SK-N-SH (cell line): ENCODE data around the gene SPINT2. TPM values are rescaled to one million over a fixed set of nuclear protein-coding genes. Genes with fewer than 3 reads are reported as not detected.

Experiments
- CTCF ChIA-PET: fragments of 300-600, 350-600 bp; formaldehyde crosslinking; extraction: SDS; loops from one replicate; lab custom pipeline; 2021; lab: Yijun Ruan, JAX
- POLR2A ChIA-PET: fragments of 350-600 bp; sonication (Branson Sonifier 250); formaldehyde crosslinking; extraction: SDS; loops from one replicate; lab custom pipeline; 2020; ENCODE audit warnings: antibody characterized with exemption, inconsistent platforms; lab: Yijun Ruan, JAX
- DNase-seq: peaks from one replicate; pipeline ENCODE4 v3.0.0; 2012
- H2AFZ ChIP-seq: fragments of 200-600 bp; sonication (generic); 2 replicates; pipeline ENCODE4 v1.8.1; 2016; ENCODE audit warnings: antibody characterized with exemption, mild to moderate bottlenecking, low read depth
- H3F3A ChIP-seq: fragments of 200-600 bp; sonication (generic); replicated peaks from 2 replicates; pipeline ENCODE3; 2016; ENCODE audit warnings: antibody characterized with exemption, mild to moderate bottlenecking; ENCODE audit not compliant: insufficient read depth
- H3K27ac ChIP-seq, 2 experiments: fragments of 200-500 bp in 1 of 2; fragments of 200-600 bp in 1 of 2; sonication (Bioruptor generic) in 1 of 2; sonication (generic), shearing (Covaris generic) in 1 of 2; 2 replicates each; pipeline versions ENCODE4 v1.5.1 to v1.6.1; 2014 to 2016; ENCODE audit warnings: low read depth in 2 of 2, inconsistent platforms in 1 of 2, low read length in 1 of 2, mild to moderate bottlenecking in 1 of 2, mixed read lengths in 1 of 2
- H3K27me3 ChIP-seq: fragments of 200-600 bp; sonication (generic), shearing (Covaris generic); 2 replicates; pipeline ENCODE4 v1.6.1; 2016; ENCODE audit warnings: mixed run types; ENCODE audit not compliant: insufficient read depth
- H3K36me3 ChIP-seq, 2 experiments: fragments of 200-500 bp in 1 of 2; fragments of 200-600 bp in 1 of 2; sonication (Bioruptor generic) in 1 of 2; sonication (generic) in 1 of 2; replicated peaks in 1 of 2; 2 replicates each; pipeline versions ENCODE3 to v1.5.1; 2014 to 2016; ENCODE audit warnings: low read length in 1 of 2, mild to moderate bottlenecking in 1 of 2; ENCODE audit not compliant: insufficient read depth in 2 of 2, control insufficient read depth in 1 of 2
- H3K4me1 ChIP-seq, 2 experiments: fragments of 200-500 bp in 1 of 2; fragments of 200-600 bp in 1 of 2; sonication (Bioruptor generic) in 1 of 2; sonication (generic), shearing (Covaris generic) in 1 of 2; 2 replicates each; pipeline versions ENCODE4 v1.5.1 to v1.6.1; 2014 to 2016; ENCODE audit warnings: low read depth in 1 of 2, low read length in 1 of 2, mixed run types in 1 of 2; ENCODE audit not compliant: insufficient read depth in 2 of 2, control insufficient read depth in 1 of 2
- H3K4me2 ChIP-seq: fragments of 200-600 bp; sonication (generic), shearing (Covaris generic); 2 replicates; pipeline ENCODE4 v1.6.1; 2017; ENCODE audit warnings: mixed run types
- H3K4me3 ChIP-seq, 2 experiments: fragments of 200-500 bp in 1 of 2; fragments of 200-600 bp in 1 of 2; sonication (Bioruptor generic) in 1 of 2; sonication (generic), shearing (Covaris generic) in 1 of 2; 2 replicates each; pipeline versions ENCODE4 v1.5.1 to v1.8.1; 2014 to 2016; ENCODE audit warnings: low read depth in 2 of 2, inconsistent platforms in 1 of 2, low read length in 1 of 2, mild to moderate bottlenecking in 1 of 2, mixed read lengths in 1 of 2, moderate library complexity in 1 of 2
- H3K79me2 ChIP-seq: fragments of 200-600 bp; sonication (generic); 2 replicates; pipeline ENCODE4 v1.8.1; 2017; ENCODE audit warnings: mild to moderate bottlenecking; ENCODE audit not compliant: insufficient read depth
- H3K9ac ChIP-seq: fragments of 200-600 bp; sonication (generic); 2 replicates; pipeline ENCODE4 v1.6.1; 2017; ENCODE audit warnings: mixed run types
- H3K9me2 ChIP-seq: fragments of 200-600 bp; sonication (generic); 2 replicates; pipeline ENCODE4 v1.6.1; 2017; ENCODE audit warnings: mixed run types
- H3K9me3 ChIP-seq: fragments of 200-600 bp; sonication (generic); 2 replicates; pipeline ENCODE4 v1.6.1; 2017; ENCODE audit warnings: mixed run types, mild to moderate bottlenecking, moderate library complexity
- H4K20me1 ChIP-seq: fragments of 200-600 bp; sonication (generic); 2 replicates; pipeline ENCODE4 v1.6.1; 2017; ENCODE audit warnings: mild to moderate bottlenecking, mixed run types; ENCODE audit not compliant: insufficient read depth
- ELF1 ChIP-seq: IDR thresholded peaks from 2 replicates; pipeline ENCODE4 v1.4.0; 2012
- EZH2phosphoT487 ChIP-seq: fragments of 200-600 bp; sonication (generic); IDR thresholded peaks from 2 replicates; pipeline ENCODE4 v1.6.1; 2017; ENCODE audit warnings: low read depth, mixed run types, mild to moderate bottlenecking, antibody characterized with exemption, moderate library complexity, borderline replicate concordance
- FOSL2 ChIP-seq: IDR thresholded peaks from 2 replicates; pipeline ENCODE4 v1.4.0; 2012; ENCODE audit warnings: low read depth, mild to moderate bottlenecking, moderate library complexity, borderline replicate concordance
- FOXM1 ChIP-seq: IDR thresholded peaks from 2 replicates; pipeline ENCODE4 v1.4.0; 2012; ENCODE audit warnings: low read depth, mild to moderate bottlenecking
- GABPA ChIP-seq: IDR thresholded peaks from 2 replicates; pipeline ENCODE4 v1.4.0; 2012; ENCODE audit warnings: low read depth, mild to moderate bottlenecking
- RXRA ChIP-seq: IDR thresholded peaks from 2 replicates; pipeline ENCODE4 v1.4.0; 2012; ENCODE audit warnings: low read depth, mild to moderate bottlenecking, borderline replicate concordance
- USF2 ChIP-seq: fragments of 150-350 bp; IDR thresholded peaks from 2 replicates; pipeline ENCODE4 v1.6.1; 2017; ENCODE audit warnings: antibody characterized with exemption, low read length, low read depth, borderline replicate concordance
- ZBTB33 ChIP-seq: IDR thresholded peaks from 2 replicates; pipeline ENCODE4 v1.4.0; 2012; ENCODE audit warnings: low read depth, borderline replicate concordance
- WGBS: methylation state at CpG from one replicate; pipeline ENCODE4 v1.1.6; 2017; ENCODE audit warnings: low lambda C conversion rate; 5-methylcytosine and 5-hydroxymethylcytosine counted together
- polyA plus RNA-seq, 3 experiments: library from polyadenylated mRNA; depleted of rRNA; stranded (reverse); fragments of >200 nt; gene quantifications; 2 replicates each; pipeline ENCODE4 v1.2.3, GENCODE V29; 2012

Gene SPINT2
- polyA plus RNA-seq, 1 of the 3 experiments (the other 2 are of a cell fraction), result 1.0 TPM

DNA sequence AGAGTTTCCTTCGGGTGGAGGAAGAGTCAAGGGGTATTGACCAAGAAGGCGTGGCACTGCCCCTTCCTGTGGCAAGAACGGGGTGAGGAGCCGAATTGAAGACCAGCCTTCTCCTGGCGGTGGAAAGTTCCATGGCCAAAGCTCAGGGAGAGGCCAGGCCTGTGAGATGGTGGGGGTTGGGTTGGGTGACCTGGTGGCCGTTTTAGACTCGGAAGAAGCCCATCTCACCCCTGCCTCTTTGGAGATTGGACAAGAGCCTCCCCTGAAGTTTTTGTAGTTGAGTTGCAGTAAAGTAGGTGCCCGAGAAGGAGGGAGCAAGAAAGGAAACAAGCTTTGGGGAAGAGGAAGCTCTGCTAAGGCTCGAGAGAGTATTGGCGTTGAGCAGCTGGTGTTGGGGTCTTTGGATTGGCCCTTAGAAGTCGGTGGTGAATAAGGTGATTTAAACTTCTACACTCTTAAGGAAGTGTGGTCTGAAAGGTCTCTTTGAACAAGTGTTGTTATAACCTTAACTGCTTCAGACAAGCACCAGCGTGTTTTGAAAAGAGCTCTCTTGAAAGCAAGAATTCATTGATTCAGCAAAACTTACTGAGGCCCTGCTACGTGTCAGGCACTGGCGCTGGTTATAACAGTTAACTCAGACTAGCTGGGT is 964 bp downstream of the SPINT2 start:
- CTCF ChIA-PET, result interaction anchor here (0.7 to 1.9 kb wide), 7 partner anchors 10 to 372 kb away, joined by 3 to 7 read pairs (median 3); partner anchors contain the start of genes CATSPERG and PPP1R14A
- WGBS, result 74% methylated on average over 14 of the region's 14 CpGs

DNA sequence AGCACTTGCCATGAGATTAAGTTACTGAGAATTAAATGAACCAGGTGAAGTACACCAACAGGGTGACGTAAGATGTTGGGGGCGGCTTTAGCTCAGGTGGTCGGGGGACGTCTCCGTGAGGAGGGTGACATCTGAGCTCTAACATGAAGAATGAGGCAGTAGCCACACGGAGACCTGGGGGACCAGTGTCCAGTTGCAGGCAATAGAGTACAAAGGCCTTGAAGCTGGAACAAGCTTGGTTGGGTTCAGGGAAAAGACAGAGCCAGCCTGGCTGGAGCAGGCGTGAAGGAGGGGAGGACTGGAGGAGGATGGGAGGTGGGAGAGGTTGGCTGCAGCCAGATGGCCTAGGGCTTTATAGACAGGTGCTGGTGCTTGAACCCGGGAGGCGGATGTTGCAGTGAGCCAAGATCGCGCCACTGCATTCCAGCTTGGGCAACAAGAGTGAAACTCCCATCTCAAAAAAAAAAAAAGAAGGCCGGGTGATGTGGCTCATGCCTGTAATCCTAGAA is 1.6 kb downstream of the SPINT2 start:
- Histone ChIP-seq H3F3A (no peaks in the 10 kb centered on the region), H3K9me3 (no peaks in the 10 kb centered on the region), H2AFZ (no peak overlapping the region), H3K4me2 (no peak overlapping the region), H3K4me1 (peaks cover 0 to 12% of the 10 kb centered on the region in 2 experiments; a peak in 1 of 4 replicates), H3K27ac (no peak overlapping the region), H3K79me2 (no peaks in the 10 kb centered on the region), H3K9me2 (no peaks in the 10 kb centered on the region), H3K27me3 (no peaks in the 10 kb centered on the region), H4K20me1 (no peaks in the 10 kb centered on the region), H3K9ac (no peak overlapping the region), H3K36me3 (no peaks in the 10 kb centered on the region), H3K4me3 (no peak overlapping the region)
- DNase-seq, result no peak
- ChIA-PET POLR2A (interaction anchor here (0.7 kb wide), 1 partner anchor 10 kb away, joined by 3 read pairs; no protein-coding TSS in a partner anchor), CTCF (interaction anchor here (0.7 to 1.9 kb wide), 7 partner anchors 11 to 373 kb away, joined by 3 to 7 read pairs (median 3); partner anchors contain the start of genes CATSPERG and PPP1R14A)
- WGBS, result 88% methylated on average over 12 of the region's 12 CpGs
- TF ChIP-seq GABPA (no peak), USF2 (no peak), ZBTB33 (no peak), FOSL2 (no peak), EZH2phosphoT487 (no peak)

More for the DNA sequence above, 964 bp downstream of the SPINT2 start:
- TF ChIP-seq FOXM1, result no peak
- no peak for TF ChIP-seq ELF1
- TF ChIP-seq RXRA, result no peak
- Histone ChIP-seq H3K9me3 (no peaks in the 10 kb centered on the region), H2AFZ (no peak overlapping the region), H3F3A (no peaks in the 10 kb centered on the region), H3K79me2 (no peaks in the 10 kb centered on the region), H3K4me1 (peaks cover 0 to 9% of the 10 kb centered on the region in 2 experiments; a peak in 1 of 4 replicates), H3K36me3 (no peaks in the 10 kb centered on the region), H3K9me2 (no peaks in the 10 kb centered on the region), H3K4me2 (no peak overlapping the region), H3K27ac (no peak overlapping the region), H3K27me3 (no peaks in the 10 kb centered on the region), H3K9ac (no peak overlapping the region), H3K4me3 (no peak overlapping the region), H4K20me1 (no peaks in the 10 kb centered on the region)
- POLR2A ChIA-PET, result interaction anchor here (0.7 kb wide), 1 partner anchor 10 kb away, joined by 3 read pairs; no protein-coding TSS in a partner anchor
- no peak for DNase-seq
